ENCODE measurements around the gene ADAMTS14.

DNA sequence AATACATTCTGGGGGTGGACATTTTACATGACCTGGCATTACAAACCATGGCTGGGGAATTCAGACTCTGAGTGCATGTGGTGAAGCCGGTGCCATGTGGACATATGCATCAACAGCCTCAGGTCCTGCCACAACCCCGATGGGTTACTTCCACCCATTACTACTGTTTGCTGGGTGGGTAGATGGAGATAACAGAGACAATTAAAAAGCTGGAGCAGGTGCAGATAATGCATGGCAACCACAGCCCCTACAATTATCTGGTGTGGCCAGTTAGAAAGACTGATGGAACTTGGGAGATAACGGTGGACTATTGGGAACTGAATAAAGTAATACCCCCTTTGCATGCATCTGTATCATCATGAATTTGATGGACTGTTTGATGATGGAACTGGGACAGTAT lies 21.6 kb upstream of the ADAMTS14 start:
- TF ChIP-seq, protein P1, sequence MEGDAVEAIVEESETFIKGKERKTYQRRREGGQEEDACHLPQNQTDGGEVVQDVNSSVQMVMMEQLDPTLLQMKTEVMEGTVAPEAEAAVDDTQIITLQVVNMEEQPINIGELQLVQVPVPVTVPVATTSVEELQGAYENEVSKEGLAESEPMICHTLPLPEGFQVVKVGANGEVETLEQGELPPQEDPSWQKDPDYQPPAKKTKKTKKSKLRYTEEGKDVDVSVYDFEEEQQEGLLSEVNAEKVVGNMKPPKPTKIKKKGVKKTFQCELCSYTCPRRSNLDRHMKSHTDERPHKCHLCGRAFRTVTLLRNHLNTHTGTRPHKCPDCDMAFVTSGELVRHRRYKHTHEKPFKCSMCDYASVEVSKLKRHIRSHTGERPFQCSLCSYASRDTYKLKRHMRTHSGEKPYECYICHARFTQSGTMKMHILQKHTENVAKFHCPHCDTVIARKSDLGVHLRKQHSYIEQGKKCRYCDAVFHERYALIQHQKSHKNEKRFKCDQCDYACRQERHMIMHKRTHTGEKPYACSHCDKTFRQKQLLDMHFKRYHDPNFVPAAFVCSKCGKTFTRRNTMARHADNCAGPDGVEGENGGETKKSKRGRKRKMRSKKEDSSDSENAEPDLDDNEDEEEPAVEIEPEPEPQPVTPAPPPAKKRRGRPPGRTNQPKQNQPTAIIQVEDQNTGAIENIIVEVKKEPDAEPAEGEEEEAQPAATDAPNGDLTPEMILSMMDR (IDR thresholded peaks at IDR 0.05) = no peak
- no peak for TF ChIP-seq POLR2A (IDR thresholded peaks at IDR 0.05)

Data from body of pancreas (tissue), 4 donors.